ENCODE measurements around the gene SCN3A. TPM values are rescaled to one million over a fixed set of nuclear protein-coding genes. Genes with fewer than 3 reads are reported as not detected.

SCN3A gene
- total RNA-seq, 1 donor from 2014 or later = 0.30 TPM

DNA sequence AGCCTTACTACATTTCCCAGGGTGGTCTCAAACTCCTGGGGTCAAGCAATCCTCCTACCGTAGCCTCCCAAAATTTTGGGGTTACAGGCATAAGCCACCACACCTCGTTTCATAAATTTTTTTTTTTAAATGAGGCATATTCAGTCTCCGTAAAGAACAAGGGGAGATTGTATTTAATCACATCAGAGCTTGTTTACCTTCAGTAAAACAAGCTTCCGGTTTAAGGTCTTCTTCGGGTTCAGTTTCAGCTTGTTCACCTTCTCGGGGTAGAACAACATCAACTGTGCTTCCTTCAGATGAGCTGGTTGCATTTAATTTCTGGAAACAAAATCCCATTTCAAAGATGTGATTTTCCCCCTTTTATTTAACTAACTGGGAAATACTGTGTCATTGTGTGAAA lies 88.6 kb downstream of the SCN3A start:
- Mint-ChIP-seq H3K4me3 (ENCODE audit: unreplicated experiment) (no peak overlapping the region), H3K27me3 (ENCODE audit: low read depth) (no peaks in the 10 kb centered on the region), H3K27ac (ENCODE audit: unreplicated experiment) (no peak overlapping the region), H3K4me1 (ENCODE audit: low read depth) (peaks cover 23% of the 10 kb centered on the region), H3K9me3 (ENCODE audit: low read depth) (peaks cover 3% of the 10 kb centered on the region), H3K36me3 (ENCODE audit: low read depth) (no peaks in the 10 kb centered on the region)
- DNase-seq (ENCODE audit: low spot score) = no peak
- TF ChIP-seq, protein P1, sequence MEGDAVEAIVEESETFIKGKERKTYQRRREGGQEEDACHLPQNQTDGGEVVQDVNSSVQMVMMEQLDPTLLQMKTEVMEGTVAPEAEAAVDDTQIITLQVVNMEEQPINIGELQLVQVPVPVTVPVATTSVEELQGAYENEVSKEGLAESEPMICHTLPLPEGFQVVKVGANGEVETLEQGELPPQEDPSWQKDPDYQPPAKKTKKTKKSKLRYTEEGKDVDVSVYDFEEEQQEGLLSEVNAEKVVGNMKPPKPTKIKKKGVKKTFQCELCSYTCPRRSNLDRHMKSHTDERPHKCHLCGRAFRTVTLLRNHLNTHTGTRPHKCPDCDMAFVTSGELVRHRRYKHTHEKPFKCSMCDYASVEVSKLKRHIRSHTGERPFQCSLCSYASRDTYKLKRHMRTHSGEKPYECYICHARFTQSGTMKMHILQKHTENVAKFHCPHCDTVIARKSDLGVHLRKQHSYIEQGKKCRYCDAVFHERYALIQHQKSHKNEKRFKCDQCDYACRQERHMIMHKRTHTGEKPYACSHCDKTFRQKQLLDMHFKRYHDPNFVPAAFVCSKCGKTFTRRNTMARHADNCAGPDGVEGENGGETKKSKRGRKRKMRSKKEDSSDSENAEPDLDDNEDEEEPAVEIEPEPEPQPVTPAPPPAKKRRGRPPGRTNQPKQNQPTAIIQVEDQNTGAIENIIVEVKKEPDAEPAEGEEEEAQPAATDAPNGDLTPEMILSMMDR (IDR thresholded peaks at IDR 0.05) = no peak

GRCh38 chr2:165114346-165114939 lies 89.4 kb downstream of the SCN3A start:
- TF ChIP-seq, protein P1 (IDR thresholded peaks at IDR 0.05) = no peak
- Mint-ChIP-seq H3K27ac (ENCODE audit: unreplicated experiment) (peak overlapping the region; percentile 14), H3K27me3 (ENCODE audit: low read depth) (no peaks in the 10 kb centered on the region), H3K36me3 (ENCODE audit: low read depth) (no peaks in the 10 kb centered on the region), H3K4me1 (ENCODE audit: low read depth) (peaks cover 23% of the 10 kb centered on the region), H3K4me3 (ENCODE audit: unreplicated experiment) (no peak overlapping the region), H3K9me3 (ENCODE audit: low read depth) (peaks cover 3% of the 10 kb centered on the region)
- DNase-seq (ENCODE audit: low spot score) = no peak

DNA sequence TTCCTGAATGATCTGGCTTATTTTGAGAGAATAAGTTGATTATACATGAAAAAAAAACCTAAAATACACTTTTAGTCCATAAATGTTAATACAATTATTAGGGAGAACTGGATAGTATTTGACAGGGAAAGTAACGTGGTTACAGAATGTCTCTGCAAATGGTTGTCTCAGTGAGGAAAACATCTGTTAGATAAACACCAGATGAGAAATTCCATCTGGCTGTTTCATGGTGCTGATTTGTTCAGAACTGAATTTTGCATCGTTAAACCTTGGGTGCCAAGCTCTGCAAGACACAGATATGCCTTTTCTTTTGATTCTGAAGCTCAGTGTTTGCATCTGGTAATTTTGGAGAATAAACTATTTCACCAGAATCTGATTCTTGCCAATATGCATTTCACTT lies 90.4 kb downstream of the SCN3A start:
- Mint-ChIP-seq H3K4me1 (ENCODE audit: low read depth) (peaks cover 23% of the 10 kb centered on the region), H3K4me3 (ENCODE audit: unreplicated experiment) (no peak overlapping the region), H3K9me3 (ENCODE audit: low read depth) (peaks cover 3% of the 10 kb centered on the region), H3K27me3 (ENCODE audit: low read depth) (no peaks in the 10 kb centered on the region), H3K27ac (ENCODE audit: unreplicated experiment) (no peak overlapping the region), H3K36me3 (ENCODE audit: low read depth) (no peaks in the 10 kb centered on the region)
- DNase-seq (ENCODE audit: low spot score) = no peak
- TF ChIP-seq, protein P1 (IDR thresholded peaks at IDR 0.05) = no peak

DNA sequence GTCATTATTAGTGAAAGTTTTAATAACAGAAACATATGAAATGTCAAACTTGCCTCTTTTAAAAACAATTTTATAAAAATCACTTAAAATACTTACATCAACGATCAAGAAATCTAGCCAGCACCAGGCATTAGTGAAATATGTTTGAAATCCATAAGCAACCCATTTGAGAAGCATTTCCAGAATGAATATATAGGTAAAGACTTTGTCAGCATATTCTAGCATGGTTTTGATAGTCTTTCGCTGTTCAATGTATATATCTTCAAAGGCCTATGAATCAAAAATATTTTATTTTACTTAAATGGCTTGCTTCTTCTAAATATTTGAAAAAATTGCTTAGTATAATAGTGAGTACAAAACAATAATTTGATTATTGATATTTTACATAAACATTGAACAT lies 91.1 kb downstream of the SCN3A start:
- H3K4me3 Mint-ChIP-seq (ENCODE audit: unreplicated experiment) = no peak overlapping the region
- no peak for DNase-seq (ENCODE audit: low spot score)
- H3K4me1 Mint-ChIP-seq (ENCODE audit: low read depth) = peaks cover 23% of the 10 kb centered on the region
- H3K36me3 Mint-ChIP-seq (ENCODE audit: low read depth) = no peaks in the 10 kb centered on the region
- TF ChIP-seq, protein P1 (IDR thresholded peaks at IDR 0.05) = no peak
- H3K9me3 Mint-ChIP-seq (ENCODE audit: low read depth) = peaks cover 3% of the 10 kb centered on the region
- H3K27me3 Mint-ChIP-seq (ENCODE audit: low read depth) = no peaks in the 10 kb centered on the region
- H3K27ac Mint-ChIP-seq (ENCODE audit: unreplicated experiment) = no peak overlapping the region

GRCh38 chr2:165112133-165112573 lies 91.7 kb downstream of the SCN3A start:
- TF ChIP-seq, protein P1 (IDR thresholded peaks at IDR 0.05) = no peak
- H3K36me3 Mint-ChIP-seq (ENCODE audit: low read depth) = no peaks in the 10 kb centered on the region
- peaks cover 3% of the 10 kb centered on the region for H3K9me3 Mint-ChIP-seq (ENCODE audit: low read depth)
- peaks cover 23% of the 10 kb centered on the region for H3K4me1 Mint-ChIP-seq (ENCODE audit: low read depth)
- no peak overlapping the region for H3K4me3 Mint-ChIP-seq (ENCODE audit: unreplicated experiment)
- DNase-seq (ENCODE audit: low spot score) = no peak
- H3K27me3 Mint-ChIP-seq (ENCODE audit: low read depth) = no peaks in the 10 kb centered on the region
- no peak overlapping the region for H3K27ac Mint-ChIP-seq (ENCODE audit: unreplicated experiment)

All from chondrocyte (in vitro differentiated cells).